NCI-H2171 (cell line): ENCODE data around the gene LASP1NB.
"Not testable (repeated sequence)": the region's sequence is repeated elsewhere in the genome, so short reads cannot be mapped to it uniquely, and the experiment has no call there.

ENCODE experiments used
- DNase-seq: peaks from one replicate; lab custom pipeline; 2025; lab: John Stamatoyannopoulos, UW

LASP1NB gene

DNA sequence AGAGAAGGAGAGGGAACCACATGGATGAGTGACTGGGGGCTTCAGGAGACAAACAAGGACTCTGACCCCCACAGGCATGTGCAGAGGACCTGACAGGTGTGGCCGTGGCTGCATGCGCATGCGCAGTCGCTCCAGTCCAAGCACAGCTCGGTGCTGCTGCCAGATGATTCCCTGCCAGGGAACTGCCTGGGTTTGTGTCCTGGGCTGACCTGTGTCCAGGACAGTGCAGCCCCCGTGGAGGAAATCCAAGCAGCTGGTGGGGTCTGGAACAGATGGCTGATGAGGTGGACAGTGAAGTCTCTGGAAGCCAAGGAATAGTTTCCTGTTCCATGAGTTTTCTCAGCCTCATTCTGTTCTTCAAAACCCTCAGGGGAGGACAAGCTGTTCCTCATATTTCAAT is 28.2 kb upstream of the LASP1NB start:
- DNase-seq, result no peak

DNA sequence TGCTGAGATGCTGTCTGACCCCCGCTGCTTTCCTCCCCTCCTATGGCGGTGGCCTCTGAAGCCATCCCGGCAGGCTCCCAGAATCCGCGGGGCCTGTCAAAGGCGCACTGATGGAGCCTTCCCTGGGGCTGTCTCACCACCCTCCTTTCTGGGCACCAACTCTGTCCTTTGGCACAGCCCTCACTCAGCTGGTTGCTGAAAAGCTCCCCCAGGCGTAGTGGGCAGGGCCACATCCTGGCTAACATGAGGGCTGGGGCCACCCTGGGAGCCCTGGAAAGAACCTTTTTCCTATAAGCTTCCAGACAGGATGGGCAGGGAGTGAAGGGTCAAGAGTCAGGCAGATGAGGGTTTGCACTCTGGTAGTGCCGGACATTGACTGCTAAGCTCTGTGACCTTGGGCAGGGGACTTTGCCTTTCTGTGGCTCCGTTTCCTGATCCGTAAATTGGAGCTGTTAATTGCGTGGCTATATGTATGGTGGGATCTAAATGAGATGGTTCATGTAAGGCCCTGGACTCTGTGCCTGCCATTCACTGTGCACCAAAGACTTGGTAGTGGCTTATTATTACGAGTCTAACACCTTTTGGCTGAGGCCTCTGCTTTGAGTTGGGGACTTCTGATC is 27.6 kb upstream of the LASP1NB start:
- no peak for DNase-seq

DNA sequence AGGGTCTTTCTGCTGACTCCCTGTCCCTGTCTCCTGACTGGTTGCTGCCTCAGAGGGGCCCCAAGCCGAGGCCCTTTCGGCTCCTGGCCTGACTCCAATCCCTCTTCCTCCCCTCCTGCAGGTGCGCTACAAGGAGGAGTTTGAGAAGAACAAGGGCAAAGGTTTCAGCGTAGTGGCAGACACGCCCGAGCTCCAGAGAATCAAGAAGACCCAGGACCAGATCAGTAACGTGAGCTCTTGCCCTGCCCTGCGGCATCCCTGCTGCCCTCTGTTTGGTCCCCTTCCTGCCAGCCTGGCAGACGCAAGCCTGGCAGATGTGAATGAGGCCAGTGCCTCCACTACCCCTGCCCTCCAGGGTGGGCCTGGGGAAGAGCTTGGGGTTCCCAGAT is 27.1 kb upstream of the LASP1NB start:
- DNase-seq, result no peak

DNA sequence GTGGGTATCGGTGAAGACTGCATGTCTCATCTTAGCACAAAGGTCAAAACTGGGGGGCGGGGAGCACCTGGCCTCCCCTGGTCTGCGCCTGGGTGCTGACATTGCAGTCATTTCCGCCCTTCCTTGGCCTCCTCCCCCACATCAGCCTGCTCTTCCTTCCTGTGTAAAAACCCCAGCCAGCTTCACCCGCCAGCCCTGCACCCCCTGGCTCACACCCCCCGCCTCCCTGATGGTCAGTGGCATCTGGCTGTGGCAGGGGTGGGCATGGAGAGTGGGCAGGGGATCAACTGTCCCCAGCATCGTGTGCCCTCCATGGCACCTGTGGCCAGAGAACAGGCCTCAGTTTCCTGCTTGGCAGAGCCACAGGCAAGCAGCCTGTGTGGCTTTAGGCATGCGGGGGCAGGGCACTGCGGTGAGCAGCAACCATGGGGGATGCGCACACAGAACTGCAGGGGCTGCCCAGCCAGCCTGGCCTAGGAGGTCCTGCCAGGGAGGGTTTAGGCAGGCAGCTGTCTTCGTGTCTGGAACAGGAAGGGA is 26.5 kb upstream of the LASP1NB start:
- no peak for DNase-seq

GRCh38 chr17:38899421-38899820 is 26.0 kb upstream of the LASP1NB start:
- no peak for DNase-seq

- no peak for DNase-seq
Observed at GRCh38 chr17:38900978-38901656, 24.3 kb upstream of the LASP1NB start.

DNA sequence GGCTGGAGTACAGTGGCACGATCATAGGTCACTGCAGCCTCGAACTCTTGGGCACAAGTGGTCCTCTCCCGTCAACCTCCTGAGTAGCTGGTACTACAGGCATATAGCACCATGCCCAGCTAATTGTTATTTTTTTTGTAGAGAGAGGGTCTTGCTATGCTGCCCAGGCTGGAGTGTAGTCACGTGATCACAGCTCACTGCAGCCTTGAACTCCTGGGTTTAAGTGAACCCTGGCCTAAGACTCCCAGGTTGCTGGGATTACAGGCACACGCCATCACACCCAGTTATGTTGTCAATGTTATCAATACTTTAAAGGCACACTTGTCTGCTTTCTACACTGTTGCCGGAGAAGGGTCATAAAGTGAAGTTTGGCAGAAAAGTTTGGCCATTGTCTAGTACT is 22.0 kb upstream of the LASP1NB start:
- DNase-seq, result no peak

DNA sequence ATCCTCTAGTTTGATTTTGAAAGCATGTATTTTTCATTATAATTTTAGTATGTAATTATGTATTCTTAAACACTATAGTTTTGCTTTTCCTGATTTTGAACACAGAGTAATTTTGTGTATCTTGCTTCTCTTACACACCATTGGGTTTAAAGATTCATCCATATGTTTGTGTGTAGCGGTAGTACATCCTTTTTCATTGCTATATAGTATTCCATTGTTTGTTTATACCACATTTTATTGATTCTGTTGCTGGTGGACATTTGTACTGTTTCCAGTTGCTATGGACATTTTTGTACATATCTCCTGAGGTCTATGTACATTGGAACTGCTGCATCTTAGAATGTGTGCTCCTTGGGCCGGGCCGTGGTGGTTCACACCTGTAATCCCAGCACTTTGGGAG is 20.5 kb upstream of the LASP1NB start:
- DNase-seq, result no peak

GRCh38 chr17:38905375-38905774 is 20.0 kb upstream of the LASP1NB start:
- DNase-seq, result no peak

DNA sequence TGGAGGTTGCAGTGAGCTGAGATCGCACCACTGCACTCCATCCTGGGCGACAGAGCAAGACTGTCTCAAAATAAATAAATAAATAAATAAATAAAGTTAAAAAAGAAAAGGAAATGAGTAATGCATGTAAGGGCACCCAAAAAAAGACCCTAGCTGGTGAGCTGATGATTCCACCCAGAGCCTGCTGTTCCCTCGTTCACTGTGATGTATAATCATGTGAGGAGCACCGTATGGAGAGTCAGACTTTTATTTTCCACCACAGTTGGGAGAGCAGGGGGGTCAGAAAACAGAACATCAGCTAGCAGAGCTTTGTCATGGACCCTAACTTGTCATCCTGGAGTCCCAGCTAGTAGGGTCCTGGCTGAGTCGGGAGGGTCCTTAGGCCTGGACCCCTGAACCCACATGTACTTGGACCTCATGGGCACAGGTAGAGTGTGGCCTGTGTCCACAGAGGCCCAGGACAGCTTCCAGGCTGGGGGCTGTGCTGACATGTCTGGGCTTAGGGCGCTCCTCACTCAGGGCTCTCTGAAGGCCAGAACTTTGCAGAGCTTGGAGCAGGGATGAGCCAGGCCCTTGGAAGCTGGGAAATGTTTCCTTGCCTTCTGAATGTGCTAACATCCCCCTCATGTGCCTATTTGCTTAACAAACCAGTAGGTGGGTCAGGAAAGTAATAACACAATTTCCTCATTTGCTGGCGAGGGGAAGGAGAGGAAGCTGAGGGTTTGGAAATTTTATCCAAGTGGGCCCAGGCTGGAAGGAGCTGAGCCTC is 18.8 kb upstream of the LASP1NB start:
- no peak for DNase-seq

DNA sequence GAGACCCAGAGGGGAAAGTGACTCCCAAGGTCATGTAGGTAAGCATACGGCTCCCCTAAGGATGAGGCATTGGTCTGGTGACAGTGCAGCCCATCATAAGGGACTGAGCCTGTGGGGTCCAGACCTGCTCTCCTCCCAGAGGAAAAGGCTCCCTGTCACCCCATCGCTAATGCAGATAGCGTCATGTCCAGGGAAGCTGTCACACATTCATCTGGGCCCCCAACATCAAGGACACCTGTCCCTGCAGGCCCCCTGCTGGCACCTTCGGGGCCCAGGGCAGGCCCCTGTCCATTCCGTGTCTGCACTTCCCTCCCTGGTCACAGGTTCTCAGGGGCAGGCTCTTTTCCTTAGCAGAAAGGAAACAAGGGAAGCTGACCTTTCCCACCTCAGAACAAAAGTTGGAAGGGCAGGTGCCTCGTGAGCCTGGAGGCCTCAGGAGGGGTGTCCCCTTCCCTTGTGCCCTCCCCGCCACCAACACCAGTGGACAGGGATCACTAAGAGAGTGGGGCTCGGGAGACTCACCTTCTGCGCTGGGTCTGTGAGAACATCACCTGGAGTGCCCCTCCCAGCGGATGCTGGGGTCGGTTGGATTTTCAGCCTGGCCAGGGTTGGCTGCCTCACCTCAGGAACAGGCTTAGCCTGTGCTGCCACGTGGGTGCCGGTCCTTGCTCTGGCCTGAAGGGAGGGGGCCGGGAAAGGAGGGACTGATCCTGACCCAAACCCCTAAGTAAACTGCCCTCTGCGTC is 17.3 kb upstream of the LASP1NB start:
- no peak for DNase-seq

DNA sequence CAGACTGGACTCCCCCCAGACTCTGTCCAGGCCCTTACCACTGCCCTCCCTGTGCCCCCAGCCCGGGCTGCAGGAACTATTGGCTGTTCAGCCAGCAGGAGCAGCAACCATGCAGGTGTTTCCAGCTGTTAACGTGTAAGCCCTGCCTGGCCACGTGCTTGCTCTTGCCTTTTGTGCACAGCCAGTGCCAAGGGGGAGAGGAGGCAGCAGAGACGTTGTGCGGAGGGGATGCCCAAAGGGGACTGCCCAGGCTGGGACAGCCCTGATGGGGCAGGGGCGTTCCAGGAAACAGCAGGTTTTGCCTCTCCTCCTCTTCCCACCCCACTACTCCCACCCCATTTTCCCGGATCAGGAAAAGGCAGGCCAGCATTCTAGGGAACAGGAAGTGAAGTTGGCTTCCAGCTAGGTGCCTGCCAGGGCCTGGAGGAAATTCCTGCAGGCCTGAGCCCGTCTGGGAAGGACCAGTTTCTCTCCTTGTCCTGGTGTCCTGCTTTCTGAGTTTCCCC is 16.7 kb upstream of the LASP1NB start:
- DNase-seq, result no peak

GRCh38 chr17:38910325-38910724 is 15.1 kb upstream of the LASP1NB start:
- no peak for DNase-seq

DNA sequence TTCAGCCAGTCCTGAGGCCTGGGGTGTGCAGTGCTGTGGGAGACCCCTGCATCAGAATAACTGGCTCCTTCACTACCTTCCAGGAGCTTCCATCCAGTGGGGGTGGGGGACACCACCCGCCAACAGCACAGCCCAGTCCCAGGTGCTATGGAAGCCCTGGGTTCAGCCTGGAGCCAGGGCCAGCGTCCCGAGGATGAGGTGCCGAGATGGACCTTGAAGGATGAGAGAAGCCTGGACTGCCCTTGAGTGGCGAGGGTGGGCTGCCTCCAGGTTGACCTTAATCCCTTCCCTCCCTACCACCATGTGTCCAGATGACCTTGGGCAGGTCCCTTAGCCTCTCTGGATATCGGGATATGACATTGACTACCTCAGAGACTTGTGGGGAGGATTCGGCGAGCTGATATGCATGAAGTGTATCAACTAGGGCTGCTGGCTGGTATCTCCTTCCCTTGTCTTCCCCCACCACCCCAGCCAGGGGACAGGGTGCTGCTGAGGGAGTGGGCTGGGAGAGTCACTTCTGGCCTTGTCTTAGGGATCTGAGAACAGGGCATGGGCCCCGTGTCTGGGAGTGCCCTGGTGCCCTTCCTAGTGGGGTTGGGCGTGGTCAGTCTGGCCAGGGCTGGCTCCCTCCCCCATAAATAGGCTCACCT is 14.2 kb upstream of the LASP1NB start:
- no peak for DNase-seq

DNA sequence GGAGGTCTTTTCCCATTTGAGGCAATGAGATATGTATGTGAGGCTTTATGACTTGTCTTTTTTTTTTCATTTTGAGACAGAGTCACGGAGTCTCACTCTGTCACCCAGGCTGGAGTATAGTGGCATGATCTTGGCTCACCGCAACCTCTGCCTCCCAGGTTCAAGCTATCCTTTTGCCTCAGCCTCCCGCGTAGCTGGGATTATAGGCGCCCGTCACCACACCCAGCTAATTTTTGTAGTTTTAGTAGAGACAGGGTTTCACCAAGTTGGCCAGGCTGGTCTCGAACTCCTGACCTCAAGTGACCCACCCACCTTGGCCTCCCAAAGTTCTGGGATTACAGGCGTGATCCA is 13.7 kb upstream of the LASP1NB start:
- not testable (repeated sequence) for DNase-seq

DNA sequence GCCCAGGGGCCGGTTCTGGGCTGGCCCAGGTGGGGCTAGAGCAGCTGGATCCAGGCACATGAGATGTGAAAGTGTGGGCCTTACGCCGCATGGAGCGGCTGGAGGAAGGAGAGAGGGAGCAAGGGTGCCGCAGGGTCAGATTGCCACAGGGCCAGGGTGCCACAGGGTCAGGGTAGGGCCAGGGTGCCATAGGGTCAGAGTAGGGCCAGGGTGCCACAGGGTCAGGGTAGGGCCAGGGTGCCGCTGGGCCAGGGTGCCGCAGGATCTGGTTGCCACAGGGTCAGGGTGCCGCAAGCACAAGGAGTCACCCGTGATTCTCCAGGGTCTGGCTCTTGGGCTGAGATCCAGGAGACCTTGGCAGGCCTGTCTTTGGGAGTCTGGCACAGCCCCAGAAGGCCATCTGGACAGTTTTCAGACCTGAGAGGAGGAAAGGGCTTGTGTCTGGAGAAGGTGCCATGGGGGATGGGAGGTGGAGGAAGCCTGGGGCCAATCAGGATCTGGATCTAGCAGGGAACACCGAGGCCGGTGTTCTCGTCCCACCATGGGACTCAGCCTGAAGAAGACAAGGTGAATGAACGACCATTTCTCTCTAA is 13.1 kb upstream of the LASP1NB start:
- no peak for DNase-seq

- no peak for DNase-seq
Observed at GRCh38 chr17:38914741-38915638, 10.4 kb upstream of the LASP1NB start.

DNA sequence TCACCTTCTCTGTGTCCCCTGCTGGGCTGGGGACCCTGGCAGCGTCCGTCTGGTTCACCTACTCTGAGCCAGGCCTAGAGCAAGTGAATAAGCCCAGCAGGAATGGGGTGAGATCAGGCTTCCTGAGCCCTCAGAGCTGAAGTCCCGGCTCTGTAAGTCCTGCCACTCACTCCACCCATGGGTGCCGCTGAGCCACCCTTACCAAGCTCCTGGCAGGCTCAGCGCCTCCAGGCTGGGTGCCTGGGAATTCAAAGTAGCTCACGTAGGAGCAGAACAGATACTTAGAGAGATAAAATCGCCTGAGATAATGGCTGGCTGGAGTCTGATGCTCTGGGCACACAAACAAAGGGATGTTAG is 9.8 kb upstream of the LASP1NB start:
- DNase-seq, result no peak

- no peak for DNase-seq
Observed at GRCh38 chr17:38916771-38917170, 8.6 kb upstream of the LASP1NB start.

GRCh38 chr17:38917259-38917658 is 8.2 kb upstream of the LASP1NB start:
- no peak for DNase-seq
